VCaP (cell line): ENCODE measurements around the gene STOML3.

Experiments
- H3K27ac ChIP-seq: fragments of 450-650 bp; 2 replicates; pipeline ENCODE4 v1.5.1; 2017
- CTCF ChIP-seq: fragments of 450-650 bp; conservative IDR thresholded peaks from 2 replicates; pipeline ENCODE4 v1.5.1; 2017; ENCODE audit warnings: mild to moderate bottlenecking, moderate library complexity

Gene STOML3

DNA sequence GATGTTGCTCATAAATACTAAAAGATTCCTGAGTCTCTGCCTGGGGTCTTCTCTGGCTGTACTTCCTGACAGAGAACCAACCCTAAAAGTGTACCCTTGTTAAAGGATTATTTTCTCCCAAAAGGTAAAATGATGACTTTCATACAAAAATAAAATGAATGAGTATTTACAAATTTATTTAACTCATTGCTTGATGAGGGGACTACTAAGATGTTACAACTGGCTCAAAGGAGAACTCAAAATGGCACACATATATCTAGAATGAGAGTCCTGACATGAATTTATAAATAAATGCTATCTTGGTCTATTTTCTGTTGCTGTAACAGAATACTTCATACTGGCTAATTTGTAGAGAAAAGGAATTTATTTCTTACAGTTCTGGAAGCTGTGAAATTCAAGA, 30.5 kb downstream of the STOML3 start:
- TF ChIP-seq CTCF: no peak

GRCh38 chr13:38957794-38958592, 32.6 kb downstream of the STOML3 start:
- no peak overlapping the region for H3K27ac ChIP-seq
- no peak for TF ChIP-seq CTCF

More for the DNA sequence above, 30.5 kb downstream of the STOML3 start:
- H3K27ac ChIP-seq: no peak overlapping the region

DNA sequence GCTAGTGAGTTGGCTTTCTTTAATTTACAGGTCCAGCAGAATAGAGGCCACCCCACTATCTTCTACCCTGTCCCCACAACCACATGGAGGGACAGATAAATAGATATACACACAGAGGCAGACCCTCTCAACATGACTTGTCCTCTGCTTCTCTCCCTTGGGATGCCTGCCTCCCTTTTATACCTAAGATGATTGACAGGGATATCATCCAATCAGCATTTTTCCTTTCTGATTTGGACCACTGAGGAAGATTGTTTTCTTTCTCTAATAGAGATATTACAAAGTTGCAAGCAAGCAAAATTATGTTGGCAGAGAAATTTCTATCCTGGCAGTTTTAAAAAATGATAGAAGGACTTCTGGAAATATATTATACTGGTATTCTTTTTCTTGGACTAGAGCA, 35.8 kb downstream of the STOML3 start:
- no peak overlapping the region for H3K27ac ChIP-seq
- TF ChIP-seq CTCF: no peak

DNA sequence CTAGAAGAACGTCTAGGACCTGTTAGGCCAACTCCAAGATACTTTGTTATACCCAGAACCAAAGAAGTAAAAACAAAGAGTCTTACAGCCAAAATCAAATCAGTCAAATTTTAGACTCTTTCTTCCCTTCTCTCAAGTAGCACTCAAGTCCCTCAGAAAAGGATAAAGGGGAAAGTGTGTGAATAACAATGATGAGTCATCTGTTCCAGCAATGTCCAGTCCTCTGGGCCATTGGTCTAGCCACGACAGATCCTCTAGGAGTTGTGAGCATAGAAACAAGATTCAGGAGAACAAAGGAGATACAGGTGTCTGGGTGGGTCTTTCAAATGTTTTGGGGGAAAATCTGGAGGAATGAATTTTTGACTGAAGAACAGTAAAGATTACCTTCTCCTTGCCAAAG, 36.3 kb downstream of the STOML3 start:
- H3K27ac ChIP-seq: no peak overlapping the region
- no peak for TF ChIP-seq CTCF

GRCh38 chr13:38952827-38953226, 37.8 kb downstream of the STOML3 start:
- no peak for TF ChIP-seq CTCF
- no peak overlapping the region for H3K27ac ChIP-seq

DNA sequence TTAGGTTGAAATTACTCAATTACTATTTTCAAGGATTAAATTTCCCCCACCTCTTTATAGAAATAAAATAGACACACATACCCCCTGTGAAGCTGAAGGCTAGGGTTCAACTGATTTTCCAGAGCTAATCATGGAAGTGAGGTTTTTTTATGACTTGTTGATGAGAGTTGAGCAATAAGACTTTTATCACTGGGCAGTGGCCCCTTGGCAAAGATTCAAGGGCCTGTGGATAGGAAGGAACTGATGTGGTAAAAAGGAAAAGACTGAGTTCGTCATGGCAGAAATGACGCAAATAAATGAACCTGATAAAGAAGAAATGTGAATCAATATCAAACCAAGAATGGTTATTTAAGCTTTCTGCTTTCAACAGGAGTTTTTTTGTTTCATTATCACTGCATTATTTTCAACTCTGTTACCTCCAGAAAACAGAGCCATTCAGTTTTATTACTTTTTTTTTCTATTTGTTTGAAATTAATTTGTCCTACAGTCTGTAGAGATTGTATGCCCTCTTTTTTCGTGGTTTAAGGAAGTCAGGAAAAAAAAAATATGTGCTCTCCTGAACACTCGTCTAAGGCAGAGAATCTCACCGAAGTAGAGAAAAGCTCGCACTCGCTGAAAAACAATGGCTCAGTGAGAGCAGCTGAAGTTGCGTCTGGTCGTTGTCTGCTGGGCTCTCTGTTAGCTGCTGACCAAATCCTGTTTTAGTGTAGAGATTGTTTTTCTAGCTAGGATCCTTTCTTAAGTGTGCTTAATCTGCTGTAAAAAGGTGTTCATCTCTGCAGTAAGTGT, 38.9 kb downstream of the STOML3 start:
- no peak for TF ChIP-seq CTCF
- H3K27ac ChIP-seq: no peak overlapping the region

DNA sequence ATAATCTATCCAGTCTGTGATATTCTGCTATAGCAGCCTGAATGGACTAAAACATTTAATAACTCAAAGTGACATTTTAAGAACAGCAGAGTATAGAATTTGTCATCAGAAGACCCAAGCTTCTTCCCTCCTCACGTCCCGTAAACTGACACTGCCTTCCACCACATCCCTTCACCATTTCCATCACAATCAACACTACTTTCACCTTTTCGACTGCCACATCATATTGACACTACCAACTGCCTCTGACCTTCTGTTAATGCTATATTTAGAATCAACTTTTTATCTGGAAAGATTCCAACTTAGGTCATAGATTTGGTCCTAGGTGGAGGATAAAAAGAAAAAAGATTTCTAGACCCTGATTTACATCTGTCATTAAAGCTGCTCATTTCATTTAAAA, 39.6 kb downstream of the STOML3 start:
- no peak overlapping the region for H3K27ac ChIP-seq
- no peak for TF ChIP-seq CTCF
